H1 (cell line): Measurements from ENCODE around the gene ANKRD29. TPM values are rescaled to one million over a fixed set of nuclear protein-coding genes. Genes with fewer than 3 reads are reported as not detected.

Experiments used
- CTCF ChIA-PET: fragments of 300-600 bp; sonication (Branson Sonifier 250); formaldehyde crosslinking; loops from one replicate; lab custom pipeline; 2021; ENCODE audit not compliant: partially characterized antibody; lab: Charles Lee
- POLR2A ChIA-PET: fragments of 300-600 bp; sonication (Branson Sonifier 250); formaldehyde crosslinking; loops from one replicate; lab custom pipeline; 2021; ENCODE audit warnings: inconsistent platforms; ENCODE audit not compliant: partially characterized antibody; lab: Charles Lee
- DNase-seq, 2 experiments: peaks; one replicate each; pipeline versions ENCODE4 v3.0.0 to v3.0.0-alpha.2; 2010 to 2022; ENCODE audit warnings: low spot score in 2 of 2, low read depth in 1 of 2, mixed read lengths in 1 of 2
- FAIRE-seq: peaks from 2 replicates; lab custom pipeline; 2011; peaks lifted over from hg19 to GRCh38; lab: Jason Lieb, UNC
- H2AFZ ChIP-seq: 2 replicates; pipeline ENCODE4 v1.8.1; 2012; ENCODE audit warnings: low read length, inconsistent platforms
- H2AK5ac ChIP-seq: 2 replicates; pipeline ENCODE4 v1.6.1; 2013; ENCODE audit warnings: low read depth, low read length
- H2BK120ac ChIP-seq: replicated peaks from 2 replicates; pipeline ENCODE3; 2013; ENCODE audit warnings: low read depth, low read length, inconsistent platforms
- H2BK12ac ChIP-seq: 2 replicates; pipeline ENCODE4 v1.6.1; 2013; ENCODE audit warnings: low read depth, low read length
- H2BK15ac ChIP-seq: 2 replicates; pipeline ENCODE4 v1.6.1; 2013; ENCODE audit warnings: low read length
- H2BK20ac ChIP-seq: 2 replicates; pipeline ENCODE4 v1.6.1; 2013; ENCODE audit warnings: low read length
- H2BK5ac ChIP-seq: 2 replicates; pipeline ENCODE4 v1.6.1; 2013; ENCODE audit warnings: low read depth, low read length
- H3K14ac ChIP-seq: 2 replicates; pipeline ENCODE4 v1.6.1; 2013; ENCODE audit warnings: inconsistent platforms; ENCODE audit not compliant: insufficient read length
- H3K18ac ChIP-seq: 2 replicates; pipeline ENCODE4 v1.6.1; 2013; ENCODE audit warnings: low read length; ENCODE audit errors: extremely low read depth
- H3K23ac ChIP-seq: 2 replicates; pipeline ENCODE4 v1.6.1; 2013; ENCODE audit warnings: inconsistent platforms; ENCODE audit not compliant: insufficient read length
- H3K23me2 ChIP-seq: 2 replicates; pipeline ENCODE4 v1.6.1; 2013; ENCODE audit warnings: low read depth, low read length
- H3K27ac ChIP-seq: 2 replicates; pipeline ENCODE4 v1.6.1; 2011; ENCODE audit warnings: low read depth, low read length, inconsistent platforms
- H3K27me3 ChIP-seq, 4 experiments: replicated peaks in 1 of 4; 1 replicate in 1 of 4; 2 replicates in 3 of 4; pipeline versions ENCODE4 v1.6.1 to v1.8.1; 2011 to 2013; ENCODE audit warnings: low read length in 3 of 4, mild to moderate bottlenecking in 3 of 4, inconsistent platforms in 2 of 4, mixed read lengths in 2 of 4, moderate library complexity in 1 of 4; ENCODE audit not compliant: control insufficient read depth in 3 of 4, insufficient read depth in 3 of 4; ENCODE audit errors: extremely low read depth in 1 of 4
- H3K36me3 ChIP-seq, 4 experiments: 2 replicates each; pipeline versions ENCODE4 v1.6.1 to v1.8.1; 2011 to 2013; ENCODE audit warnings: mild to moderate bottlenecking in 4 of 4, low read length in 3 of 4, moderate library complexity in 2 of 4, control low read depth in 1 of 4, inconsistent platforms in 1 of 4; ENCODE audit not compliant: insufficient read depth in 4 of 4, control insufficient read depth in 2 of 4
- H3K4ac ChIP-seq: replicated peaks from 2 replicates; pipeline ENCODE3; 2013; ENCODE audit warnings: low read length, low read depth, mixed read lengths, inconsistent platforms; ENCODE audit not compliant: insufficient read length
- H3K4me1 ChIP-seq, 4 experiments: replicated peaks in 1 of 4; 1 replicate in 1 of 4; 2 replicates in 3 of 4; pipeline versions ENCODE4 v1.6.1 to v1.8.1; 2011 to 2013; ENCODE audit warnings: low read length in 3 of 4, inconsistent platforms in 2 of 4, mixed read lengths in 1 of 4; ENCODE audit not compliant: insufficient read depth in 4 of 4, control insufficient read depth in 3 of 4
- H3K4me2 ChIP-seq, 2 experiments: 2 replicates each; pipeline versions ENCODE4 v1.6.1 to v1.8.1; 2011 to 2013; ENCODE audit warnings: low read depth in 2 of 2, low read length in 2 of 2, control low read depth in 1 of 2, inconsistent platforms in 1 of 2, mild to moderate bottlenecking in 1 of 2; ENCODE audit not compliant: insufficient read depth in 1 of 2
- H3K4me3 ChIP-seq, 4 experiments: fragments of 200-600, 300-600 bp in 1 of 4; sonication (generic), shearing (Covaris generic), sonication (Bioruptor Twin) in 1 of 4; 2 replicates each; pipeline versions ENCODE4 v1.5.1 to v1.8.1; 2011 to 2016; ENCODE audit warnings: low read length in 4 of 4, low read depth in 3 of 4, control low read depth in 2 of 4, inconsistent platforms in 2 of 4, mild to moderate bottlenecking in 2 of 4, mixed read lengths in 1 of 4, moderate library complexity in 1 of 4; ENCODE audit not compliant: insufficient read depth in 2 of 4; ENCODE audit errors: extremely low read depth in 1 of 4
- H3K56ac ChIP-seq: replicated peaks from 2 replicates; pipeline ENCODE3; 2013; ENCODE audit warnings: low read depth, mild to moderate bottlenecking, mixed read lengths, low read length, inconsistent platforms; ENCODE audit not compliant: insufficient read length
- H3K79me1 ChIP-seq: 2 replicates; pipeline ENCODE4 v1.6.1; 2013; ENCODE audit warnings: low read depth, low read length, control low read depth
- H3K79me2 ChIP-seq, 2 experiments: 2 replicates each; pipeline versions ENCODE4 v1.6.1 to v1.8.1; 2012 to 2013; ENCODE audit warnings: low read length in 2 of 2, mild to moderate bottlenecking in 2 of 2, inconsistent platforms in 1 of 2; ENCODE audit not compliant: insufficient read depth in 2 of 2, control insufficient read depth in 1 of 2
- H3K9ac ChIP-seq, 4 experiments: replicated peaks in 1 of 4; 1 replicate in 1 of 4; 2 replicates in 3 of 4; pipeline versions ENCODE4 v1.6.1 to v1.8.1; 2011 to 2013; ENCODE audit warnings: low read depth in 3 of 4, low read length in 3 of 4, control low read depth in 2 of 4, mild to moderate bottlenecking in 2 of 4, moderate library complexity in 2 of 4, inconsistent platforms in 1 of 4; ENCODE audit errors: extremely low read depth in 1 of 4
- H3K9me3 ChIP-seq, 2 experiments: 2 replicates each; pipeline versions ENCODE4 v1.6.1 to v1.8.1; 2012 to 2013; ENCODE audit warnings: mild to moderate bottlenecking in 2 of 2, moderate library complexity in 2 of 2, control low read depth in 1 of 2, inconsistent platforms in 1 of 2, low read depth in 1 of 2, low read length in 1 of 2, mixed read lengths in 1 of 2; ENCODE audit not compliant: insufficient read depth in 2 of 2
- H4K20me1 ChIP-seq, 2 experiments: replicated peaks in 1 of 2; 2 replicates each; pipeline versions ENCODE3 to v1.8.1; 2011 to 2013; ENCODE audit warnings: inconsistent platforms in 2 of 2, low read length in 2 of 2, mild to moderate bottlenecking in 1 of 2; ENCODE audit not compliant: insufficient read depth in 2 of 2, control insufficient read depth in 1 of 2
- H4K5ac ChIP-seq: 2 replicates; pipeline ENCODE4 v1.6.1; 2013; ENCODE audit warnings: low read length, low read depth, mixed read lengths, inconsistent platforms; ENCODE audit not compliant: insufficient read length
- H4K8ac ChIP-seq: 2 replicates; pipeline ENCODE4 v1.8.0; 2013; ENCODE audit warnings: mild to moderate bottlenecking, moderate library complexity, low read length, inconsistent platforms; ENCODE audit not compliant: insufficient read depth; ENCODE audit errors: extremely low read depth
- H4K91ac ChIP-seq: replicated peaks from 2 replicates; pipeline ENCODE3; 2013; ENCODE audit warnings: low read length, mixed read lengths, inconsistent platforms; ENCODE audit not compliant: insufficient read length
- MAX ChIP-seq: IDR thresholded peaks from 2 replicates; pipeline ENCODE4 v1.6.1; 2012; ENCODE audit warnings: inconsistent platforms
- SUZ12 ChIP-seq: fragments of 200-600 bp; sonication (generic); IDR thresholded peaks from 2 replicates; pipeline ENCODE4 v1.6.1; 2012; ENCODE audit warnings: mild to moderate bottlenecking, inconsistent platforms, low read length, moderate library complexity, mixed read lengths
- WGBS, 2 experiments: shearing (Covaris generic) in 1 of 2; methylation state at CpG; one replicate each; pipeline versions ENCODE4 v1.1.6 to v1.1.7; 2013 to 2015; ENCODE audit warnings: low lambda C conversion rate in 2 of 2, mixed read lengths in 2 of 2, inconsistent platforms in 1 of 2, low coverage in 1 of 2, missing lambda C conversion rate in 1 of 2; ENCODE audit not compliant: insufficient replicate concordance in 2 of 2, insufficient coverage in 1 of 2, insufficient read length in 1 of 2; ENCODE audit errors: extremely low coverage in 1 of 2, missing lambda C conversion rate in 1 of 2; 5-methylcytosine and 5-hydroxymethylcytosine counted together
- polyA plus RNA-seq, 7 experiments: library from polyadenylated mRNA; depleted of rRNA in 3 of 7; stranded (reverse) in 5 of 7; unstranded in 2 of 7; fragments of >200 nt in 5 of 7; fragments of 200-250 nt in 2 of 7; gene quantifications; 1 replicate in 5 of 7; 2 replicates in 1 of 7; 4 replicates in 1 of 7; pipeline versions ENCODE4 v1.2.1 to v1.2.3, GENCODE V29; 2011 to 2013; ENCODE audit warnings: missing spikeins in 2 of 7, mixed read lengths in 2 of 7
- total RNA-seq: library from RNA; stranded (reverse); fragmentation: NEBNext Ultra II Directional; extraction: Animal tissue kit (Norgen Biotek cat#: 25700); gene quantifications from 2 replicates; pipeline ENCODE4 v1.2.1, GENCODE V29; 2021

The ANKRD29 gene
- total and polyA plus RNA-seq, 2 of the 8 experiments (the other 6 are each of a cell fraction or from before 2014, with no cell fraction given), result 3.0 to 7.3 TPM

GRCh38 chr18:23661735-23662308 lies 889 bp downstream of the ANKRD29 start:
- no peak overlapping the region for H3K56ac ChIP-seq
- peaks cover 0 to 8% (median 6%) of the 10 kb centered on the region in 4 experiments; a peak in 5 of 7 replicates for H3K27me3 ChIP-seq
- H2AFZ ChIP-seq, result 0 out of 2 replicates have a peak overlapping the region, but pooled peaks have one; percentile 76
- peak overlapping the region; percentile 96 to 100 for H3K4me2 ChIP-seq
- no peak overlapping the region for H4K8ac ChIP-seq
- 72% methylated on average over 9 of the region's 9 CpGs; no CpG with 5 or more reads in 1 of the 2 experiments for WGBS, 2 experiments
- H3K36me3 ChIP-seq, result no peaks in the 10 kb centered on the region
- H2AK5ac ChIP-seq, result no peak overlapping the region
- 0 out of 7 replicates have a peak overlapping the region, but pooled peaks of 1 of the 4 experiments have one; percentile 15 for H3K9ac ChIP-seq
- H3K4ac ChIP-seq, result peak overlapping the region; percentile 58
- no peaks in the 10 kb centered on the region for H3K9me3 ChIP-seq
- no peak for FAIRE-seq
- no peak overlapping the region for H4K91ac ChIP-seq
- peak overlapping the region; percentile 48 to 84 (median 67) for H3K4me3 ChIP-seq
- H3K4me1 ChIP-seq, result peaks cover 0 to 13% (median 7%) of the 10 kb centered on the region in 4 experiments; a peak in 4 of 7 replicates
- ChIA-PET CTCF (interaction anchor here (0.8 to 1.3 kb wide), 3 partner anchors 11 to 257 kb away, joined by 3 to 4 read pairs (median 4); no protein-coding TSS in a partner anchor), POLR2A (no interaction called here)
- H3K79me2 ChIP-seq, result peaks cover 0 to 3% of the 10 kb centered on the region in 2 experiments; a peak in 2 of 4 replicates
- DNase-seq, result no peak
- no peak overlapping the region; the same call in 1 of the 2 replicates for H2BK15ac ChIP-seq
- H3K23ac ChIP-seq, result no peak overlapping the region
- no peak overlapping the region for H2BK12ac ChIP-seq
- H2BK5ac ChIP-seq, result no peak overlapping the region
- peaks cover 0 to 2% of the 10 kb centered on the region in 2 experiments for H4K20me1 ChIP-seq
- 0 out of 2 replicates have a peak overlapping the region, but pooled peaks have one; percentile 43 for H3K18ac ChIP-seq
- H4K5ac ChIP-seq, result no peak overlapping the region
- no peak overlapping the region for H3K27ac ChIP-seq
- no peaks in the 10 kb centered on the region for H3K79me1 ChIP-seq
- TF ChIP-seq MAX, result no peak
- TF ChIP-seq SUZ12, result 0 out of 2 replicates have a peak, but pooled peaks have one; percentile 26
- peak overlapping the region; percentile 65 for H2BK120ac ChIP-seq
- peaks cover 10% of the 10 kb centered on the region for H3K23me2 ChIP-seq
- no peak overlapping the region for H3K14ac ChIP-seq
- 0 out of 2 replicates have a peak overlapping the region, but pooled peaks have one; percentile 75 for H2BK20ac ChIP-seq
